ENCODE measurements around the gene NFIX.

Gene NFIX

GRCh38 chr19:13128583-13128982 is 133.3 kb downstream of the NFIX start:
- DNase-seq (ENCODE audit: low spot score): no peak

- DNase-seq (ENCODE audit: low spot score): no peak
These were observed 134.1 kb downstream of the NFIX start for GRCh38 chr19:13129384-13129783.

GRCh38 chr19:13130886-13131490 is 135.7 kb downstream of the NFIX start:
- DNase-seq (ENCODE audit: low spot score): no peak

- no peak for DNase-seq (ENCODE audit: low spot score)
These were observed 137.4 kb downstream of the NFIX start for GRCh38 chr19:13132471-13133180.

- no peak for DNase-seq (ENCODE audit: low spot score)
These were observed 138.1 kb downstream of the NFIX start for GRCh38 chr19:13133241-13133870.

- no peak for DNase-seq (ENCODE audit: low spot score)
These were observed 139.4 kb downstream of the NFIX start for GRCh38 chr19:13134626-13135025.

GRCh38 chr19:13135068-13136062 is 140.1 kb downstream of the NFIX start:
- no peak for DNase-seq (ENCODE audit: low spot score)

- no peak for DNase-seq (ENCODE audit: low spot score)
These were observed 142.1 kb downstream of the NFIX start for GRCh38 chr19:13137290-13137794.

- no peak for DNase-seq (ENCODE audit: low spot score)
These were observed 143.1 kb downstream of the NFIX start for GRCh38 chr19:13138171-13138915.

GRCh38 chr19:13138916-13139198 is 143.6 kb downstream of the NFIX start:
- DNase-seq (ENCODE audit: low spot score): no peak

GRCh38 chr19:13139633-13140311 is 144.5 kb downstream of the NFIX start:
- no peak for DNase-seq (ENCODE audit: low spot score)

- no peak for DNase-seq (ENCODE audit: low spot score)
These were observed 151.7 kb downstream of the NFIX start for GRCh38 chr19:13146763-13147563.

Data from ecto neural progenitor cell (in vitro differentiated cells).